Duodenal mucosa (tissue), 2 donors: ENCODE measurements around the gene ACTL7A.

Source experiments
- H3K27ac ChIP-seq: one replicate; pipeline ENCODE4 v1.7.0; 2013; ENCODE audit warnings: low read depth, low read length
- H3K27me3 ChIP-seq, 2 donors: one replicate each; pipeline ENCODE4 v1.7.0; 2013; ENCODE audit warnings: low read length in 2 of 2, control low read depth in 1 of 2; ENCODE audit not compliant: insufficient read depth in 2 of 2, control insufficient read depth in 1 of 2
- H3K36me3 ChIP-seq, 2 donors: one replicate each; pipeline ENCODE4 v1.7.0; 2013; ENCODE audit warnings: low read length in 2 of 2, control low read depth in 1 of 2; ENCODE audit not compliant: insufficient read depth in 2 of 2, control insufficient read depth in 1 of 2
- H3K4me1 ChIP-seq, 2 donors: one replicate each; pipeline ENCODE4 v1.7.0; 2013; ENCODE audit warnings: low read length in 2 of 2, control low read depth in 1 of 2; ENCODE audit not compliant: insufficient read depth in 2 of 2, control insufficient read depth in 1 of 2
- H3K4me3 ChIP-seq, 2 donors: one replicate each; pipeline ENCODE4 v1.7.0; 2013; ENCODE audit warnings: low read length in 2 of 2, low read depth in 1 of 2
- H3K9ac ChIP-seq, 2 donors: one replicate each; pipeline ENCODE4 v1.7.0; 2013; ENCODE audit warnings: low read length in 2 of 2, low read depth in 1 of 2
- H3K9me3 ChIP-seq, 2 donors: one replicate each; pipeline ENCODE4 v1.7.0; 2013; ENCODE audit warnings: low read length in 2 of 2, control low read depth in 1 of 2; ENCODE audit not compliant: control insufficient read depth in 1 of 2

Gene ACTL7A

DNA sequence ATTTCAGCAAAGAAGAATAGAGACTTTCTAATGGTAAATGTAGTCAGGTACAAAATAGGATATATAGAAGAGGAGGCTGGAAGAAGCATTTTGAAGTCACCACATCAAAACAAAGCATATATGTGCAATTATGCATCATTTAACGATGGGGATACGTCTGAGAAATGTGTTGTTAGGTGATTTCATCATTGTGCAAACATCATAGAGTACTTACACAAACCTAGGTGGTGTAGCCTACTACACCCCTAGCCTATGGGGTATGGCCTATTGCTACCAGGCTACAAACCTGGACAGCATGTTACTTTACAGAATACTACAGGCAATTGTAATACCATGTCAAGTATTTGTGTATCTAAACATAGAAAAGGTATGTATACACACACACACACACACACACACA, 43.4 kb downstream of the ACTL7A start:
- no peaks in the 10 kb centered on the region for H3K9me3 ChIP-seq
- H3K4me3 ChIP-seq, result no peak overlapping the region
- no peaks in the 10 kb centered on the region for H3K27me3 ChIP-seq
- no peak overlapping the region for H3K27ac ChIP-seq
- no peak overlapping the region for H3K9ac ChIP-seq
- H3K4me1 ChIP-seq, result no peaks in the 10 kb centered on the region
- peaks cover 44 to 81% of the 10 kb centered on the region in 2 donors for H3K36me3 ChIP-seq

DNA sequence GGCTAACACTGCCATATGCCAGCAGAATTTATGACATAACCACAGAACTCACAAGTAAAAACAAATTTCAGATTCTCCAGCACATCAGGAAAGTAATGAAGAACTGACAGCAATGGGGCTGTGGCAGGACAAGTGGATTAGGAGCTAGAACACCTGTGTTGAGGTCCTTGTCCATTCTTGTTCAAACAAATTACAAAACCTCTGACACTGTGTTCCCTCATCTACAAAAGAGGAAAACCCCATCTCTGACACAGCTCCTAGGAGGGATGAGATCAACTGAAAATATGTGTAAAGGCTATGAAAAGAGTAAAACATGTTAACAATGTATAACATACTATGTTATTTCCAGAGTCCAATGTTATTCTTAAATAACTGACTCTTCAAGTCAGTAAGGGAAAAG, 48.3 kb downstream of the ACTL7A start:
- H3K27ac ChIP-seq, result no peak overlapping the region
- H3K27me3 ChIP-seq, result no peaks in the 10 kb centered on the region
- H3K9ac ChIP-seq, result no peak overlapping the region
- H3K36me3 ChIP-seq, result peaks cover 33 to 82% of the 10 kb centered on the region in 2 donors
- no peak overlapping the region for H3K4me3 ChIP-seq
- no peaks in the 10 kb centered on the region for H3K4me1 ChIP-seq
- H3K9me3 ChIP-seq, result no peaks in the 10 kb centered on the region

DNA sequence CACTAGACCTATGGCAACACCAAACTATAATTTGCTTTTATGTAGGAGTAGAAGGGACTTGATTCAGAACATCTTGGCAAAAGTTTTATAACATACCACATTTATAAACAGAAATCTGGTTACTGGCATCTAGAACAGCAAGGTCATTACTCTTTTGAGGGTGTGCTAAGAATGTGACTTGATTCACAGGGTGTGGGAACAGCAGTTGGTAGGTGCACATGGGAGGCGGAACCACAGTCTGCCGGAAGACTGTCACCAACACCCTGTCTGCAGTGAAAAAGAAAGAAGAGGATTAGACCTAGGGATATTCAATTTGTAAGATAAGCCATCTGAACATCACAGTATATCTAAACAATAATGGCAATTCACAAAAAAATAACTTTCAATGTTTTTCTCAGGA, 48.8 kb downstream of the ACTL7A start:
- no peaks in the 10 kb centered on the region for H3K4me1 ChIP-seq
- H3K27me3 ChIP-seq, result no peaks in the 10 kb centered on the region
- H3K36me3 ChIP-seq, result peaks cover 31 to 81% of the 10 kb centered on the region in 2 donors
- H3K27ac ChIP-seq, result no peak overlapping the region
- no peak overlapping the region for H3K9ac ChIP-seq
- no peaks in the 10 kb centered on the region for H3K9me3 ChIP-seq
- H3K4me3 ChIP-seq, result no peak overlapping the region

DNA sequence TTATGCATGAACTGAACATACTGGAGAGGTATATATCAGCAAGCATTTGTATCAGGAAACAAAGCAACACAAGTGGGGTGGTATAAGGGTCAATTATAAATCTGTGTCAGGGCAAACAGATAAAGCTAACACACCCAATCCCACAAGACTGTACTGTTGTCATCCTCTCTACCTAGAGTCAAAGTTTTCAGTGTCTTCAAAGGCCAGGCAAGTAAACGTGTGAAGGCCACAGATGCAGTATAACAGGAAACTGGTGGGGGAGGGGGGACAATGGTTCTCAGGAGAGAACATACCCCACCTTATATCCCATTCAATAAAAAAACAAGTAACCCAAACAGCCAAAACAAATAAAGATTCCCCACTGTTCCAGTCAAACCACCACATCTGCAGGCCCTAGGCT, 49.8 kb downstream of the ACTL7A start:
- Histone ChIP-seq H3K4me1 (no peaks in the 10 kb centered on the region), H3K4me3 (no peak overlapping the region), H3K36me3 (peaks cover 30 to 75% of the 10 kb centered on the region in 2 donors)

More for the DNA sequence above, 49.8 kb downstream of the ACTL7A start:
- H3K9me3 ChIP-seq, result no peaks in the 10 kb centered on the region
- no peaks in the 10 kb centered on the region for H3K27me3 ChIP-seq
- no peak overlapping the region for H3K9ac ChIP-seq
- H3K27ac ChIP-seq, result no peak overlapping the region
